Osteocyte (in vitro differentiated cells): ENCODE data around the gene PACSIN2. TPM values are rescaled to one million over a fixed set of nuclear protein-coding genes. Genes with fewer than 3 reads are reported as not detected.
"Not testable (repeated sequence)": the region's sequence is repeated elsewhere in the genome, so short reads cannot be mapped to it uniquely, and the experiment has no call there.

Experiments
- DNase-seq: peaks from one replicate; pipeline ENCODE4 v3.0.0; 2021; ENCODE audit warnings: mixed read lengths; ENCODE audit not compliant: unreplicated experiment; ENCODE audit errors: extremely low spot score
- H3K27ac Mint-ChIP-seq: one replicate; pipeline ENCODE4 v1.8.0; 2021; ENCODE audit warnings: mild to moderate bottlenecking, mixed read lengths; ENCODE audit not compliant: unreplicated experiment
- H3K27me3 Mint-ChIP-seq: one replicate; pipeline ENCODE4 v1.8.0; 2021; ENCODE audit warnings: mixed read lengths; ENCODE audit not compliant: unreplicated experiment
- H3K36me3 Mint-ChIP-seq: one replicate; pipeline ENCODE4 v1.8.0; 2021; ENCODE audit warnings: mixed read lengths; ENCODE audit not compliant: unreplicated experiment
- H3K4me1 Mint-ChIP-seq: one replicate; pipeline ENCODE4 v1.8.0; 2021; ENCODE audit warnings: mixed read lengths; ENCODE audit not compliant: unreplicated experiment
- H3K4me3 Mint-ChIP-seq: one replicate; pipeline ENCODE4 v1.8.0; 2021; ENCODE audit warnings: mild to moderate bottlenecking, moderate library complexity, mixed read lengths; ENCODE audit not compliant: unreplicated experiment
- H3K9me3 Mint-ChIP-seq: one replicate; pipeline ENCODE4 v1.8.0; 2021; ENCODE audit warnings: mixed read lengths; ENCODE audit not compliant: unreplicated experiment
- total RNA-seq: library from RNA; stranded (reverse); gene quantifications from 2 replicates; pipeline ENCODE4 v1.2.1, GENCODE V29; 2021
- TF ChIP-seq, protein P1 (sequence below): fragments of 200-600 bp; sonication (generic); IDR thresholded peaks from 2 replicates; pipeline ENCODE4 v1.5.0; 2021; ENCODE audit warnings: antibody characterized with exemption, mild to moderate bottlenecking, moderate library complexity

The PACSIN2 gene
- total RNA-seq, 1 donor from 2014 or later: 51.7 TPM

DNA sequence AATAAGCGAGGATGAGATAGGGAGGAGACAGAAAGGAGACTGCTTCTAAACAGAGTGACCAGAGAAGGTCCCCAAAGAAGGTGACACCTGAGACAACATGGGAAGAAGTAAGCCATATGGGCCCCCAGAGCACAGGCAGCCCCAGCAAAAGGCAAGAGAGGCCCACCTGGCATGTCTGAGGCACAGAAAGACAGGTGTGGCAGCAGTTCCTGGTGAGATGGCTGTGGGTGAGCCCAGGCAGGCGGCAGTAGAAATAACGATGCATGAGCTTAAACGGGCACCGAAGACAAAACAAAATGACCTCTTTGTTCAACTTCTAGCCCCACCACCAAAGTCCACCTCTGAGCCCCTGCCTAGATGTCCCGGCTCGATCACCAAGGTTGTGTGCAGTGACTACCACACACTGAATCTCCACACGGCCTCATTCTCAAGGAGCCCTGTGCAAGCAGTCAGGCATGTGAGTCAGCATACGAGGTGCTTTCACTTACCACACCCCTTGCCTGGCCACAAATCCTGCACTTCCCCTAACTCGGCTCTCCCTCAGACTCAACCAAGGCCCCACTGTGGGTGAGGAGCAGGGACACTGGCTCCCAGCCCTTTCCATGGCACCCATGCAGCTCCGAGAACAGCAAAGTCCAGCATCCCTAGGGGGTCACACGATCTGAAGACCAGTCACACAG, 77.6 kb downstream of the PACSIN2 start:
- peaks cover 83% of the 10 kb centered on the region for H3K4me1 Mint-ChIP-seq
- no peaks in the 10 kb centered on the region for H3K9me3 Mint-ChIP-seq
- H3K4me3 Mint-ChIP-seq: no peak overlapping the region
- TF ChIP-seq, protein P1, sequence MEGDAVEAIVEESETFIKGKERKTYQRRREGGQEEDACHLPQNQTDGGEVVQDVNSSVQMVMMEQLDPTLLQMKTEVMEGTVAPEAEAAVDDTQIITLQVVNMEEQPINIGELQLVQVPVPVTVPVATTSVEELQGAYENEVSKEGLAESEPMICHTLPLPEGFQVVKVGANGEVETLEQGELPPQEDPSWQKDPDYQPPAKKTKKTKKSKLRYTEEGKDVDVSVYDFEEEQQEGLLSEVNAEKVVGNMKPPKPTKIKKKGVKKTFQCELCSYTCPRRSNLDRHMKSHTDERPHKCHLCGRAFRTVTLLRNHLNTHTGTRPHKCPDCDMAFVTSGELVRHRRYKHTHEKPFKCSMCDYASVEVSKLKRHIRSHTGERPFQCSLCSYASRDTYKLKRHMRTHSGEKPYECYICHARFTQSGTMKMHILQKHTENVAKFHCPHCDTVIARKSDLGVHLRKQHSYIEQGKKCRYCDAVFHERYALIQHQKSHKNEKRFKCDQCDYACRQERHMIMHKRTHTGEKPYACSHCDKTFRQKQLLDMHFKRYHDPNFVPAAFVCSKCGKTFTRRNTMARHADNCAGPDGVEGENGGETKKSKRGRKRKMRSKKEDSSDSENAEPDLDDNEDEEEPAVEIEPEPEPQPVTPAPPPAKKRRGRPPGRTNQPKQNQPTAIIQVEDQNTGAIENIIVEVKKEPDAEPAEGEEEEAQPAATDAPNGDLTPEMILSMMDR: no peak
- DNase-seq: no peak
- peak overlapping the region; percentile 94 for H3K27ac Mint-ChIP-seq
- H3K27me3 Mint-ChIP-seq: no peaks in the 10 kb centered on the region
- H3K36me3 Mint-ChIP-seq: no peaks in the 10 kb centered on the region

DNA sequence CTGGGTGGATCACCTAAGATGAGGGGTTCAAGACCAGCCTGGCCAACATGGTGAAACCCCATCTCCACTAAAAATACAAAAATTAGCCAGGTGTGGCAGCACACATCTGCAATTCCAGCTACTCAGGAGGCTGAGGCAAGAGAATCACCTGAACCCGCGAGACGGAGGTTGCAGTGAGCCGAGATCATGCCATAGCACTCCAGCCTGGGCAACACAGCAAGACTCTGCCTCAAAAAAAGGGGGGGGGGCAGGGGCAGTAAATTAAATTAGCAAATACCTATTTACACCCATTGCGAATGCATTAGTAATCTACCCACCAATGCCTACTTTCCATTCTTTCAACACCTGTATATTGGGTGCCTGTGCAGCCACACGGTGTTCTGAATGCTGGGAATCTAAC, 78.3 kb downstream of the PACSIN2 start:
- H3K4me1 Mint-ChIP-seq: peaks cover 89% of the 10 kb centered on the region
- not testable (repeated sequence) for H3K36me3 Mint-ChIP-seq

DNA sequence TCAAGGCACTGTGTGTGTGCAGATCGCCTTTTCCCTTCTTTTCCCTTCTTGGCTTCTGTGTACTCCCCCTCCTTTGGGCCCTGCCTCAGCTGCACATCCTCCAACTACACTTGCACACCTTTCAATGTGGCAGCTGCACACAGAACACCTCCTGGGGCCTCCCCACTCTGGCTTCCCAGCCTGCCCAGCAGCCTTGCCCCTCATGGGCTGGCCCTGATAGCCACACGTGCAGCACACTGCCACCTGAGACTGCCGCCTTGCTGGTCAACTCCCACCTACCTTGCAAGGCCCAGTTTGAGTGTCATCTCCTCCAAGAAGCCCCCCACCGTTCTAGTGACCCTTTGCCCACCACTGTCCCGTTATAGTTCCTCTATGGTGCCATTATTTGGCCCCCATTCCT, 80.6 kb downstream of the PACSIN2 start:
- DNase-seq: no peak
- Mint-ChIP-seq H3K9me3 (no peaks in the 10 kb centered on the region), H3K27ac (peak overlapping the region; percentile 100), H3K4me1 (peaks cover 92% of the 10 kb centered on the region), H3K36me3 (no peaks in the 10 kb centered on the region), H3K4me3 (peak overlapping the region; percentile 58), H3K27me3 (no peaks in the 10 kb centered on the region)
- TF ChIP-seq, protein P1: no peak

More for the DNA sequence above, 78.3 kb downstream of the PACSIN2 start:
- DNase-seq, H3K9me3 Mint-ChIP-seq, H3K4me3 Mint-ChIP-seq, H3K27me3 Mint-ChIP-seq: not testable (repeated sequence)
- peak overlapping the region; percentile 100 for H3K27ac Mint-ChIP-seq

DNA sequence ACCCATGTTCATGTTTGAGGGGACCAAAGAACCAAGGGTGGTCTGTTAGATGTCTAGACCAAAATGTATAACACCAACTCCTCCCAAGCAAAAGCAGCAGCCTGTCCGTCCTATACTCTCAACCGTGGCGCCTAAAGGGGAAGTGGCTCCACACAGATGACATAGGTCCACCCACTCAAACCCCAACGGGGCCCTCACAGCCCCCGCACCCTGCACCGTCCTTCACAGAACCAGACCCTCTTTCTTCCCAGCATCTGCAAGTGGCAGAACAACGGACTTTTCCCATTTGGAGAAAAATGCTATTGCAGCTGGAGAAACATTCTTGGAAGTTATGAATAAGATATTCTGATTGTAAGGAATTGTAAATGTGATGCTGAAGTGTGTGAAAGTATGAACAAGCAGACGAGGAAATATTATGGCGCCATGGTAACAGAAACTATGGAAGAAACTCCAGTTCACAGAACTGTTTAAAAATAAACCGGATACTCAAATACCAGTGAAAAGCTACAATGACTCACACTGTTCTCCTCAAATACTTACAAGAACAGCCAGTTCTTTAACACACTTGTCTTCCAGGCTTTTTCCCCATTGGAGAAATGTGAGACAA, 81.4 kb downstream of the PACSIN2 start:
- H3K27me3 Mint-ChIP-seq: no peaks in the 10 kb centered on the region
- no peaks in the 10 kb centered on the region for H3K36me3 Mint-ChIP-seq
- no peaks in the 10 kb centered on the region for H3K9me3 Mint-ChIP-seq
- TF ChIP-seq, protein P1: no peak
- DNase-seq: no peak
- H3K4me3 Mint-ChIP-seq: peak overlapping the region; percentile 71
- peak overlapping the region; percentile 100 for H3K27ac Mint-ChIP-seq
- peaks cover 90% of the 10 kb centered on the region for H3K4me1 Mint-ChIP-seq

DNA sequence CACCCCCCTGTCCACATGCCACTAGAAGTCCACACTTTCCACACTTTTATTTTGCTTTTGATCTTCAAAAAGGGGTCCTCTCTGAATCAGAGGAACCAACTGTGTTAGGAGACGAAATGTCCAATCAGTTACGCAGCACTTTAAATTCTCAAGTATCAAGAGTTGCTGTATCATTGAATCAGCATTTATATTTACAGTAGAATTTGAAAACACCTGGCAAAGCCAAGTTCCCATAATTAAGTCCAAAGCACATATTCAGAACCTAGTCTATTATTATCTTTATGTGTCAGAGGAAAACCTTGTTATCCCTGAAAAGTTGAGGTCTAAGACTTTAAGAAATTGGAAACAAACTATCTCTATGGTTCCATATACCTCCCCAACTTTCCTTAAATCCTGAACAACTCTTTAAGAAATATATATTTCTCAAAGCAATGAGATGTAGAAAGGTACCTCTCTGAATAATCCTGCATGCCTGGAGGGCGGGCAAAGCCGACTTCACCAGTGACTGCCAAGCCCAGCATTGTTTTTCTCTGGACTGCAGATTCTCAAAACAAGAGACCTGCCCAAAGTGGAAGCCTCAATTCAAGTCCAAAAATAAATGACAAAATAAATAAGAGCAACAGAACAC, 82.0 kb downstream of the PACSIN2 start:
- Mint-ChIP-seq H3K4me1 (peaks cover 84% of the 10 kb centered on the region), H3K36me3 (no peaks in the 10 kb centered on the region), H3K4me3 (peak overlapping the region; percentile 71), H3K27me3 (no peaks in the 10 kb centered on the region), H3K9me3 (no peaks in the 10 kb centered on the region), H3K27ac (peak overlapping the region; percentile 100)
- DNase-seq: no peak
- TF ChIP-seq, protein P1: no peak
